ENCODE data around the gene OTOR. TPM values are rescaled to one million over a fixed set of nuclear protein-coding genes. Genes with fewer than 3 reads are reported as not detected.

The OTOR gene
- total and polyA plus RNA-seq, 2 of the 13 experiments (the other 11 are each of a cell fraction or from before 2014, with no cell fraction given), result not detected

GRCh38 chr20:16729565-16730460 is 18.3 kb upstream of the OTOR start, which contains the start of gene SNRPB2 (continued):
- TF ChIP-seq ZNF503 (CRISPR knock-in tag; IDR thresholded peaks at IDR 0.05), result no peak
- no peak for TF ChIP-seq ETS1 (CRISPR knock-in tag; IDR thresholded peaks at IDR 0.05)
- TF ChIP-seq HNF1A (IDR thresholded peaks at IDR 0.05; ENCODE audit: low read depth), result peak; percentile 74
- peak; percentile 92 for TF ChIP-seq HNF1A (CRISPR knock-in tag; IDR thresholded peaks at IDR 0.05; ENCODE audit: borderline replicate concordance)
- peak; percentile 100 for TF ChIP-seq ERF (CRISPR knock-in tag; IDR thresholded peaks at IDR 0.05)
- TF ChIP-seq NONO (IDR thresholded peaks at IDR 0.05), result no peak
- peak; percentile 97 for TF ChIP-seq NONO (CRISPR knock-in tag; conservative IDR thresholded peaks at IDR 0.05)
- peak; percentile 93 for TF ChIP-seq ZNF781 (CRISPR knock-in tag; IDR thresholded peaks at IDR 0.05; ENCODE audit: borderline replicate concordance, not compliant biosample characterization)
- TF ChIP-seq MAFG (CRISPR knock-in tag; IDR thresholded peaks at IDR 0.05), result peak; percentile 31; the same call in 1 of the 2 replicates
- TF ChIP-seq ZNF274 (CRISPR knock-in tag; IDR thresholded peaks at IDR 0.05), result peak; percentile 87
- TF ChIP-seq, protein P1, sequence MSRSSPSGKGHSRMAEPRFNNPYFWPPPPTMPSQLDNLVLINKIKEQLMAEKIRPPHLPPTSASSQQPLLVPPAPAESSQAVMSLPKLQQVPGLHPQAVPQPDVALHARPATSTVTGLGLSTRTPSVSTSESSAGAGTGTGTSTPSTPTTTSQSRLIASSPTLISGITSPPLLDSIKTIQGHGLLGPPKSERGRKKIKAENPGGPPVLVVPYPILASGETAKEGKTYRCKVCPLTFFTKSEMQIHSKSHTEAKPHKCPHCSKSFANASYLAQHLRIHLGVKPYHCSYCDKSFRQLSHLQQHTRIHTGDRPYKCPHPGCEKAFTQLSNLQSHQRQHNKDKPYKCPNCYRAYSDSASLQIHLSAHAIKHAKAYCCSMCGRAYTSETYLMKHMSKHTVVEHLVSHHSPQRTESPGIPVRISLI (CRISPR knock-in tag; IDR thresholded peaks at IDR 0.05; ENCODE audit: borderline replicate concordance), result peak; percentile 76; the same call in 1 of the 2 replicates
- peak; percentile 88; the same call in 1 of the 2 replicates for TF ChIP-seq FLYWCH1 (CRISPR knock-in tag; IDR thresholded peaks at IDR 0.05)
- TF ChIP-seq ZNF207 (IDR thresholded peaks at IDR 0.05; ENCODE audit: borderline replicate concordance), result peak; percentile 46; the same call in 1 of the 2 replicates
- TF ChIP-seq ZNF180 (CRISPR knock-in tag; IDR thresholded peaks at IDR 0.05; ENCODE audit: borderline replicate concordance, low read depth), result no peak; the same call in 1 of the 2 replicates
- TF ChIP-seq, protein P2, sequence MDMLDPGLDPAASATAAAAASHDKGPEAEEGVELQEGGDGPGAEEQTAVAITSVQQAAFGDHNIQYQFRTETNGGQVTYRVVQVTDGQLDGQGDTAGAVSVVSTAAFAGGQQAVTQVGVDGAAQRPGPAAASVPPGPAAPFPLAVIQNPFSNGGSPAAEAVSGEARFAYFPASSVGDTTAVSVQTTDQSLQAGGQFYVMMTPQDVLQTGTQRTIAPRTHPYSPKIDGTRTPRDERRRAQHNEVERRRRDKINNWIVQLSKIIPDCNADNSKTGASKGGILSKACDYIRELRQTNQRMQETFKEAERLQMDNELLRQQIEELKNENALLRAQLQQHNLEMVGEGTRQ (IDR thresholded peaks at IDR 0.05; ENCODE audit: low read depth, low read length), result peak; percentile 1; the same call in 1 of the 2 replicates
- TF ChIP-seq, protein P2 (CRISPR knock-in tag; IDR thresholded peaks at IDR 0.05; ENCODE audit: borderline replicate concordance), result 0 out of 2 replicates have a peak, but pooled peaks have one; percentile 23
- TF ChIP-seq ZNF501 (CRISPR knock-in tag; IDR thresholded peaks at IDR 0.05), result peak; percentile 100

All from HepG2 (cell line).